K562 (cell line): Measurements from ENCODE around the gene RFC5. TPM values are rescaled to one million over a fixed set of nuclear protein-coding genes. Genes with fewer than 3 reads are reported as not detected.

Experiments used
- ARID2 ChIP-seq: fragments of 450-650 bp; IDR thresholded peaks from 2 replicates; pipeline ENCODE4 v1.6.1; 2017; ENCODE audit warnings: antibody characterized with exemption, mild to moderate bottlenecking
- CHD7 ChIP-seq: fragments of 200-600 bp; sonication (generic); IDR thresholded peaks from one replicate; pipeline ENCODE4 v1.6.1; 2012; ENCODE audit warnings: mild to moderate bottlenecking, low read depth, low read length, inconsistent platforms
- HOXB6 ChIP-seq: fragments of 250-450 bp; sonication (Bioruptor Pico); IDR thresholded peaks from 2 replicates; pipeline ENCODE4 v1.5.1; 2022; ENCODE audit warnings: mild to moderate bottlenecking, borderline replicate concordance
- NR0B1 ChIP-seq: fragments of 450-650 bp; IDR thresholded peaks from one replicate; pipeline ENCODE4 v1.6.1; 2018; ENCODE audit warnings: mild to moderate bottlenecking, moderate library complexity; ENCODE audit not compliant: partially characterized antibody
- POLR2AphosphoS5 ChIP-seq: IDR thresholded peaks from 2 replicates; pipeline ENCODE4 v1.6.1; 2011; ENCODE audit warnings: mild to moderate bottlenecking, low read depth, low read length, moderate library complexity; ENCODE audit not compliant: control insufficient read depth, insufficient read depth
- ZBED1 ChIP-seq: IDR thresholded peaks from 2 replicates; pipeline ENCODE4 v1.6.1; 2014
- ZNF609 ChIP-seq: sonication (generic); formaldehyde crosslinking; IDR thresholded peaks from 2 replicates; pipeline ENCODE4 v1.8.1; 2023; ENCODE audit warnings: missing genetic modification reagents, mild to moderate bottlenecking, borderline replicate concordance
- ZNF717 ChIP-seq: fragments of 250-450 bp; sonication (Bioruptor Pico); IDR thresholded peaks from 2 replicates; pipeline ENCODE4 v1.5.0; 2021
- polyA plus RNA-seq, 8 experiments: library from polyadenylated mRNA; depleted of rRNA in 4 of 8; stranded (reverse) in 5 of 8; unstranded in 3 of 8; fragments of >200 nt; fragmentation: Nextera tagmentation in 2 of 8; fragmentation: Illumina TruSeq in 1 of 8; extraction: Ambion mirVana in 2 of 8; extraction: Trizol in 1 of 8; gene quantifications; 2 replicates each; pipeline versions ENCODE4 v1.2.1 to v1.2.3, GENCODE V29; 2011 to 2014; ENCODE audit warnings: inconsistent platforms in 1 of 8, missing spikeins in 1 of 8
- total RNA-seq, 7 experiments: library from RNA; depleted of rRNA in 6 of 7; stranded (reverse); fragments of >200 nt in 6 of 7; fragmentation: Illumina TruSeq in 2 of 7; extraction: Trizol in 2 of 7; gene quantifications; 2 replicates each; pipeline versions ENCODE4 v1.2.1 to v1.2.3, GENCODE V29; 2011 to 2021; ENCODE audit warnings: low replicate concordance in 1 of 7

The RFC5 gene
- total and polyA plus RNA-seq, 9 of the 15 experiments (the other 6 are each of a cell fraction or from before 2014, with no cell fraction given), result 61.8 to 189 (median 92.9) TPM

GRCh38 chr12:117970334-117970733, 46.2 kb upstream of the RFC5 start (continued):
- no peak for TF ChIP-seq CHD7
- no peak for TF ChIP-seq ZNF609
- TF ChIP-seq POLR2AphosphoS5, result no peak
- TF ChIP-seq NR0B1, result no peak
- TF ChIP-seq ARID2, result no peak
- TF ChIP-seq ZBED1, result no peak
- no peak for TF ChIP-seq ZNF717 (CRISPR knock-in tag)
- TF ChIP-seq HOXB6, result no peak
